Left lung (tissue), 4 donors: ENCODE measurements around the gene KRABD2.
A peak's percentile ranks its signal among the peaks of the same experiment; 100 is the strongest.

ENCODE experiments used
- ATAC-seq: fragments of 200-7000 bp; cut with Tn5 transposase; one replicate; pipeline ENCODE4 v1.9.1; 2020; ENCODE audit warnings: moderate library complexity
- DNase-seq, 4 donors: peaks; one replicate each; pipeline ENCODE4 v3.0.0-alpha.2; 2013 to 2020
- H3K27ac ChIP-seq, 2 donors: fragments of 200-600 bp; sonication (generic) in 1 of 2; one replicate each; pipeline versions ENCODE4 v1.5.0 to v1.8.0; 2020 to 2021
- H3K27me3 ChIP-seq, 2 donors: fragments of 200-600 bp; sonication (generic) in 1 of 2; one replicate each; pipeline versions ENCODE4 v1.5.0 to v1.8.0; 2020 to 2021
- H3K36me3 ChIP-seq, 2 donors: fragments of 200-600 bp; sonication (generic) in 1 of 2; one replicate each; pipeline versions ENCODE4 v1.5.0 to v1.8.0; 2020 to 2021
- H3K4me1 ChIP-seq, 2 donors: fragments of 200-600 bp; one replicate each; pipeline ENCODE4 v1.8.0; 2021
- H3K4me3 ChIP-seq, 2 donors: fragments of 200-600 bp; sonication (generic) in 1 of 2; one replicate each; pipeline versions ENCODE4 v1.5.0 to v1.8.0; 2020 to 2021; ENCODE audit warnings: mild to moderate bottlenecking in 1 of 2
- H3K9me3 ChIP-seq, 2 donors: fragments of 200-600 bp; sonication (generic) in 1 of 2; one replicate each; pipeline versions ENCODE4 v1.5.0 to v1.8.0; 2020 to 2021
- CTCF ChIP-seq, 2 donors: fragments of 200-600 bp; sonication (generic) in 1 of 2; IDR thresholded peaks; one replicate each; pipeline versions ENCODE4 v1.5.0 to v1.8.0; 2021; ENCODE audit warnings: antibody characterized with exemption in 2 of 2
- intact Hi-C, 2 donors: fragments of 100-400 bp; cut with DNase I; formaldehyde crosslinking; loops; one replicate each; pipeline versions ENCODE4 v1.11.2 to v1.14.2; 2022
- donor health status: DM: no; HTN: yes; CAD: no.
- donor health status: DM: no; HTN: no; CAD: no.

Gene KRABD2

GRCh38 chr17:8418471-8418870 lies 42.0 kb upstream of the KRABD2 start:
- no peaks in the 10 kb centered on the region for H3K36me3 ChIP-seq
- no peak for DNase-seq
- peaks cover 6 to 51% of the 10 kb centered on the region in 2 donors for H3K4me1 ChIP-seq
- TF ChIP-seq CTCF (IDR thresholded peaks at IDR 0.05): no peak
- intact Hi-C loops: loop anchor here in 1 of 2 donors (10.0 kb wide), 2 partner anchors 326 to 366 kb away; partner anchors contain the start of gene CCDC42
- H3K9me3 ChIP-seq: no peaks in the 10 kb centered on the region
- no peak overlapping the region for H3K4me3 ChIP-seq
- no peak for ATAC-seq
- H3K27me3 ChIP-seq: no peaks in the 10 kb centered on the region
- H3K27ac ChIP-seq: peak overlapping the region in 1 of 2 donors; percentile 86

- H3K27ac ChIP-seq: peak overlapping the region in 1 of 2 donors; percentile 86
- intact Hi-C loops: loop anchor here in 1 of 2 donors (10.0 kb wide), 2 partner anchors 327 to 367 kb away; partner anchors contain the start of gene CCDC42
- H3K27me3 ChIP-seq: no peaks in the 10 kb centered on the region
- no peak overlapping the region for H3K4me3 ChIP-seq
- no peaks in the 10 kb centered on the region for H3K9me3 ChIP-seq
- H3K4me1 ChIP-seq: peaks cover 6 to 56% of the 10 kb centered on the region in 2 donors
- DNase-seq (no peak), ATAC-seq (no peak)
- H3K36me3 ChIP-seq: no peaks in the 10 kb centered on the region
- TF ChIP-seq CTCF (IDR thresholded peaks at IDR 0.05): no peak
These were observed 41.3 kb upstream of the KRABD2 start for GRCh38 chr17:8417806-8418205.

- no peaks in the 10 kb centered on the region for H3K9me3 ChIP-seq
- peak overlapping the region in 1 of 2 donors; percentile 27 for H3K4me3 ChIP-seq
- DNase-seq (no peak), ATAC-seq (no peak)
- no peaks in the 10 kb centered on the region for H3K36me3 ChIP-seq
- peak overlapping the region in 1 of 2 donors; percentile 82 for H3K27ac ChIP-seq
- intact Hi-C loops: loop anchor here in 1 of 2 donors (10.0 kb wide), 2 partner anchors 331 to 371 kb away; partner anchors contain the start of gene CCDC42
- no peaks in the 10 kb centered on the region for H3K27me3 ChIP-seq
- no peak for TF ChIP-seq CTCF (IDR thresholded peaks at IDR 0.05)
- H3K4me1 ChIP-seq: peaks cover 0 to 51% of the 10 kb centered on the region in 2 donors
These were observed 37.4 kb upstream of the KRABD2 start for GRCh38 chr17:8413938-8414337.

- Histone ChIP-seq H3K27me3 (no peaks in the 10 kb centered on the region), H3K4me3 (peak overlapping the region in 1 of 2 donors; percentile 27), H3K9me3 (no peaks in the 10 kb centered on the region), H3K27ac (peak overlapping the region; percentile 3 to 82), H3K4me1 (peaks cover 0 to 46% of the 10 kb centered on the region in 2 donors), H3K36me3 (no peaks in the 10 kb centered on the region)
- no peak for TF ChIP-seq CTCF (IDR thresholded peaks at IDR 0.05)
- ATAC-seq: no peak
- DNase-seq: no peak
- intact Hi-C loops: loop anchor here in 1 of 2 donors (10.0 kb wide), 2 partner anchors 331 to 371 kb away; partner anchors contain the start of gene CCDC42
These were observed 36.8 kb upstream of the KRABD2 start for GRCh38 chr17:8413328-8413727.

GRCh38 chr17:8412089-8412488 lies 35.6 kb upstream of the KRABD2 start:
- intact Hi-C loops: loop anchor here in 1 of 2 donors (10.0 kb wide), 2 partner anchors 333 to 373 kb away; partner anchors contain the start of gene CCDC42

More at GRCh38 chr17:8412089-8412488, 35.6 kb upstream of the KRABD2 start:
- DNase-seq: no peak
- H3K27ac ChIP-seq: peak overlapping the region in 1 of 2 donors; percentile 82
- H3K36me3 ChIP-seq: no peaks in the 10 kb centered on the region
- H3K4me1 ChIP-seq: peaks cover 0 to 34% of the 10 kb centered on the region in 2 donors
- TF ChIP-seq CTCF (IDR thresholded peaks at IDR 0.05): no peak
- no peak for ATAC-seq
- no peaks in the 10 kb centered on the region for H3K9me3 ChIP-seq
- H3K4me3 ChIP-seq: no peak overlapping the region
- H3K27me3 ChIP-seq: no peaks in the 10 kb centered on the region
